Spinal cord (tissue), 10 donors: ENCODE results near the gene MKRN1. TPM values are rescaled to one million over a fixed set of nuclear protein-coding genes. Genes with fewer than 3 reads are reported as not detected.

ENCODE experiments used
- DNase-seq, 6 donors: peaks; one replicate each; pipeline versions ENCODE4 v3.0.0 to v3.0.0-alpha.2; 2013 to 2015; ENCODE audit warnings: low spot score in 6 of 6, low read depth in 4 of 6
- H3K27ac ChIP-seq: one replicate; pipeline ENCODE4 v1.5.1; 2013; ENCODE audit warnings: low read depth, low read length, control low read depth
- H3K27me3 ChIP-seq: one replicate; pipeline ENCODE4 v1.6.1; 2013; ENCODE audit warnings: low read length; ENCODE audit not compliant: control insufficient read depth, insufficient read depth
- H3K36me3 ChIP-seq: one replicate; pipeline ENCODE4 v1.6.1; 2013; ENCODE audit warnings: low read length; ENCODE audit not compliant: control insufficient read depth, insufficient read depth
- H3K4me1 ChIP-seq: one replicate; pipeline ENCODE4 v1.6.1; 2013; ENCODE audit warnings: low read length; ENCODE audit not compliant: control insufficient read depth, insufficient read depth
- H3K4me3 ChIP-seq: one replicate; pipeline ENCODE4 v1.5.1; 2013; ENCODE audit warnings: low read depth, low read length, control low read depth
- H3K9me3 ChIP-seq: one replicate; pipeline ENCODE4 v1.6.1; 2013; ENCODE audit warnings: low read length; ENCODE audit not compliant: control insufficient read depth, insufficient read depth
- WGBS: methylation state at CpG from one replicate; pipeline ENCODE4 v1.1.5; 2013; ENCODE audit warnings: missing lambda C conversion rate; ENCODE audit not compliant: insufficient coverage; 5-methylcytosine and 5-hydroxymethylcytosine counted together
- polyA plus RNA-seq, 2 donors: library from polyadenylated mRNA; unstranded; fragments of 120-200 nt; gene quantifications; one replicate each; pipeline ENCODE4 v1.2.1, GENCODE V29; 2013; ENCODE audit not compliant: insufficient read length in 2 of 2
- total RNA-seq, 2 donors: library from RNA; depleted of rRNA in 1 of 2; stranded (reverse); fragments of 120-200 nt in 1 of 2; fragments of >200 nt in 1 of 2; gene quantifications; one replicate each; pipeline versions ENCODE4 v1.2.3 to v1.2.4, GENCODE V29; 2013 to 2014
- donor health status: healthy.

MKRN1 gene
- total and polyA plus RNA-seq, 4 donors: 84.2 to 151 (median 122) TPM

DNA sequence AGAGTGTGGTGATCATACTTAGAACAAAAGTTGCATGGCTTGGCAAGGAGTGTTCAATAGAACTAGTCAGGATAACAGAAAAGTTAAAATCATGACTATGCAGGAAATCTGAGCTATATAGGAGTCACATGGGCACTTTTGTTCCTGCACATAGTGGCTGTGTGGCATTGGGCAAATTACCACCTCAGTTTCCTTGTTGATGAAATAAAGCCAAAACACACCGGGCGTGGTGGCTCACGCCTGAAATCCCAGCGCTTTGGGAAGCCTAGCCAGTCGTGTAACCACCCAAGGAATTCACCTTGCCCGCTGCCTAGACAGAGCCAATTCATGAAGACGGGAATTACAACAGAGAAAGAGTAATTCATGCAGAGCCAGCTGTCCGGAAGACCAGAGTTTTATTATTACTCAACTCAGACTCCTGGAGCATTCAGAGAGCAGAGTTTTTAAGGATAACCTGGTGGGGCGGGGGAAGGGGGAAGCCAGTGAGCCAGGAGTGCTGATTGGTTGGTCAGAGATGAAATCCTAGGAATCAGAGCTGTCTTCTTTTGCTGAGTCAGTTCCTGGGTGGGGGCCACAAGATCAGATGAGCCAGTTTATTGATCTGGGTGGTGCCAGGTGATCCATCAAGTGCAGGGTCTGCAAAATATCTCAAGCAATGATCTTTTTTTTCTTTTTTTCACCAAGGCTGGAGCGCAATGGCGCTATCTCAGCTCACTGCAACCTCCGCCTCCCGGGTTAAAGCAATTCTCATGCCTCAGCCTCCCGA is 6.4 kb upstream of the MKRN1 start:
- 75% methylated on average over 12 of the region's 14 CpGs for WGBS
- H3K27me3 ChIP-seq: no peaks in the 10 kb centered on the region
- H3K9me3 ChIP-seq: no peaks in the 10 kb centered on the region
- H3K4me1 ChIP-seq: no peaks in the 10 kb centered on the region
- no peaks in the 10 kb centered on the region for H3K36me3 ChIP-seq
- no peak overlapping the region for H3K27ac ChIP-seq
- no peak for DNase-seq
- H3K4me3 ChIP-seq: no peak overlapping the region

DNA sequence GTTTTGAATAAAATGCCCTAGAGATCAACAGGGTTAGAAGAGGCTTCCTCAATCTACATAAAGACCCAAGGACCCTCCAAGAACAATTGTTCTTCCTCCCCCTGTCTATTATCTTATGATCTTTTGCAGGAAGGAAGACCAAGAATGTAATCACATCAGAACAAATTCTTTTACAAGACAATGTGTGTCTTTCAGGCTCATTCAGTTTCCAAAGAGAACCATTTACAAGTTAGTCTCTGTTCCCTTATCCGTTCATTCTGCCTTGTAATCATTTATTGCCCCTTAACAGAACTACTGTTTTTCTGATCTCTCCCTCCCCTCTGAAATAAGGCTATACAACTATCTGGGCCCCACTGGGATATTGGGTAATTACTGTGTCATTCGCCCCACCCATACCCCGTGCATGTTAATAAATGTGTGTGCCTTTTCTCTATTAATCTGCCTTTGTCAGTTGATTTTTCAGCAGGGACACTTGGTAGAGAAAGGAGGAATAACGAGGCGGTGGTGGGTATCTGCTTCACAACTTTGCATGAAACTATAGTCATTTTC is 5.7 kb upstream of the MKRN1 start:
- DNase-seq: no peak
- no peaks in the 10 kb centered on the region for H3K27me3 ChIP-seq
- H3K27ac ChIP-seq: no peak overlapping the region
- 56% methylated on average over 3 of the region's 5 CpGs for WGBS
- H3K9me3 ChIP-seq: no peaks in the 10 kb centered on the region
- H3K36me3 ChIP-seq: no peaks in the 10 kb centered on the region
- no peaks in the 10 kb centered on the region for H3K4me1 ChIP-seq
- no peak overlapping the region for H3K4me3 ChIP-seq

DNA sequence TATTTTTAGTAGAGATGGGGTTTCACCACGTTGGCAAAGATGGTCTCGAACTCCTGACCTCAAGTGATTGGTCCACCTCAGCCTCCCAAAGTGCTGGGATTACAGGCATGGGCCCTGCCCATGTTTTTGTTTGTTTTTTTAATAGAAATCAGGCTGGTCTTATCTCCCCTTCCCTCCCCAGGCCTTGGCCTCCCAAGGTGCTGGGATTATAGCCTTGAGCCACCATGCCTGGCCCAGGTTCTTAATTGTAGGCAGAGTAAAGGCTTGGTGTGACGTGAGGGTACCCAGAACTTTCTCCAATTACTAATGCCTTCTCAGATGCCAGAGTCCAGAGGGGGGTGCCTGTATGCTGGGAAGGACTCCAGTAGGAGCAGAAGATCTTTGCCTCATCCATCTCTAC is 5.2 kb upstream of the MKRN1 start:
- Histone ChIP-seq H3K36me3 (no peaks in the 10 kb centered on the region), H3K9me3 (no peaks in the 10 kb centered on the region), H3K27me3 (no peaks in the 10 kb centered on the region), H3K27ac (no peak overlapping the region), H3K4me1 (peaks cover 1% of the 10 kb centered on the region), H3K4me3 (no peak overlapping the region)
- no peak for DNase-seq
- WGBS: 100% methylated on average over 2 of the region's 3 CpGs

GRCh38 chr7:140479739-140480084 is 407 bp upstream of the MKRN1 start:
- Histone ChIP-seq H3K36me3 (no peaks in the 10 kb centered on the region), H3K27ac (peak overlapping the region; percentile 67), H3K27me3 (no peaks in the 10 kb centered on the region), H3K4me3 (peak overlapping the region; percentile 78), H3K4me1 (peaks cover 11% of the 10 kb centered on the region), H3K9me3 (no peaks in the 10 kb centered on the region)
- DNase-seq: no peak
- no CpG with 5 or more reads among the region's 2 CpGs for WGBS

DNA sequence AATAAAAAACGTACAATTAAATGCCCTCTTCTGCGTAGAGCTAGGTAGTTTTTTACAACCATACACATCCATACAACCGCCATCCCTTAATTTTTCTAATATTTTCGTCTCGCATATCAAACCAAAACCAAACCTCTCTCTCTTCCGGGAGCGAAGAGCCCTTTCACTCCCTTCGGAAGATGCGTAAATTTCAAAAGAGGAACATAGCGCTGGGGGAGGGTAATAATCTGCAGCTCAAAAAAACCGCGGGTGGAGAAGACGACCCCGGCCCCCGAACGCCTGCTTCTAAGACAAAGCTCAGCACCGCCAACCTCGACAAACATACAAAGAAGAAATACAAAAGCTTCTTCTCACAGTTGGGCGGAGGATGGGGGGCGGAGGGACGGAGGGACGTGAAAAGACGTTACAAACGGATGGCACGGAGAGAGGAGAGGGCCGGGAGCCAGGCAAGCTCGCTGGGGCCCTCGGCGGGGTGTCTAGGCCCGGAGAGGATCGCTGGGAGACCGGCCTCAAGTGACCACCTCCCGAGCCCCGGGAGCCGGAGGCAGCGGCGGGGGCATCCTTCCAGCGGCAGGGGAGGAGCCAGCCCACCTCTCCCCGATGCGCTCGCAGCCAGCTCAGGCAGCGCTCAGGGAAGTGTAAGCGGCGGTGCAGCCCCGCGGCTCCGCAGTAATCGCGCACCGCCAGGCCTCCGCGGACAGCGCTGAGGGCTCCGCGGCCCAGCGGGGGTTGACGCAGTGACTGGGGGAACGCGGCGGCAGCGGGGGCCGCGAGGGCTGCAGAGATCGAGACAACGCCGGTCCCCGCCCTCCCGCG is 851 bp downstream of the MKRN1 start:
- Histone ChIP-seq H3K4me1 (peaks cover 11% of the 10 kb centered on the region), H3K27me3 (no peaks in the 10 kb centered on the region), H3K4me3 (peak overlapping the region; percentile 78), H3K36me3 (no peaks in the 10 kb centered on the region), H3K9me3 (no peaks in the 10 kb centered on the region), H3K27ac (peak overlapping the region; percentile 69)
- 0% methylated on average over 51 of the region's 69 CpGs for WGBS
- peak in 5 of 6 donors; percentile 13 to 72 (median 31) for DNase-seq

DNA sequence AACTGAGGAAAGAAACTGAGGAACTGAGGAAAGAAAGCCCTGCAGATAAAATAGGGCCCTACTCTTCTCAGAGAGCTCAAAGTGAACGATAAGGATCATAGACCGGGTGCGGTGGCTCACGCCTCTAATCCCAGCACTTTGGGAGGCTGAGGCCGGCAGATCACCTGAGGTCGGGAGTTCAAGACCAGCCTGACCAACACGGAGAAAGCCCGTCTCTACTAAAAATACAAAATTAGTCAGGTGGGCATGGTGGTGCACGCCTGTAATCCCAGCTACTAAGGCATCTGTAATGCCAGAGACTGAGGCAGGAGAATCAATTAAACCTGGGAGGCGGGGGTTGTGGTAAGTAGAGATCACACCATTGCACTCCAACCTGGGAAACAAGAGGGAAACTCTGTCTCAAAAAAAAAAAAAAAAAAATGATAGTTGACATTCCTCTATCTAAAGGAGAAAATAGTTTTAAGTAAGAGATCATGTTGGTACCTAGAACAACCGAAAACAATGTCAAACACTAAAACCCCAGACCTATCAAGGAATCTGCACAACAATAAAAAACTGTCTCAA is 2.5 kb downstream of the MKRN1 start:
- H3K4me1 ChIP-seq: peaks cover 11% of the 10 kb centered on the region
- H3K9me3 ChIP-seq: no peaks in the 10 kb centered on the region
- H3K27ac ChIP-seq: no peak overlapping the region
- H3K36me3 ChIP-seq: no peaks in the 10 kb centered on the region
- no peaks in the 10 kb centered on the region for H3K27me3 ChIP-seq
- DNase-seq: no peak
- 95% methylated on average over 6 of the region's 11 CpGs for WGBS
- no peak overlapping the region for H3K4me3 ChIP-seq

GRCh38 chr7:140475747-140476333 is 3.5 kb downstream of the MKRN1 start:
- Histone ChIP-seq H3K27ac (no peak overlapping the region), H3K4me1 (peaks cover 11% of the 10 kb centered on the region), H3K9me3 (no peaks in the 10 kb centered on the region), H3K36me3 (peaks cover 7% of the 10 kb centered on the region), H3K4me3 (no peak overlapping the region), H3K27me3 (no peaks in the 10 kb centered on the region)
- DNase-seq: peak in 5 of 6 donors; percentile 7 to 88 (median 31)
- WGBS: no CpG with 5 or more reads among the region's 2 CpGs

DNA sequence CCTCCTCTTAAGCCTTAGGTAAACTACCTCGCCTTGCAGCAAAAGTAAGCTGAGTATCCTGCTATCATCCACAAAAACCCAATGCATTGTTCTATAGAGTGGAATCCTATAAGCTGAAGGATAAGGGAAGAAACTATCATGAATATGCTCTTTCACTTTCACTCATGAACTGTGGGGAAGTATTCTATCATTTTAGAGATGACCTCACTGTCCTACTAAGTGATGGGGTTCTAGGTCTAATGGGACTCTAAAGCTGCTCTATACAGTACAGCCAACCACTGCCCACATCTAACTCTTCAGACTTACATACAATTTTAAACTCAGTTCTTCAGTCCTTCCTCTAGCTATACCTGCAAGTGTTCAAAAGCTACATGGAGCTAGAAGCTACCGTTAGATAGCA is 16.2 kb downstream of the MKRN1 start:
- H3K9me3 ChIP-seq: no peaks in the 10 kb centered on the region
- no peak overlapping the region for H3K4me3 ChIP-seq
- DNase-seq: no peak
- peaks cover 48% of the 10 kb centered on the region for H3K36me3 ChIP-seq
- H3K27ac ChIP-seq: no peak overlapping the region
- H3K27me3 ChIP-seq: no peaks in the 10 kb centered on the region
- WGBS: 100% methylated on average over 1 of the region's 2 CpGs
- no peaks in the 10 kb centered on the region for H3K4me1 ChIP-seq

DNA sequence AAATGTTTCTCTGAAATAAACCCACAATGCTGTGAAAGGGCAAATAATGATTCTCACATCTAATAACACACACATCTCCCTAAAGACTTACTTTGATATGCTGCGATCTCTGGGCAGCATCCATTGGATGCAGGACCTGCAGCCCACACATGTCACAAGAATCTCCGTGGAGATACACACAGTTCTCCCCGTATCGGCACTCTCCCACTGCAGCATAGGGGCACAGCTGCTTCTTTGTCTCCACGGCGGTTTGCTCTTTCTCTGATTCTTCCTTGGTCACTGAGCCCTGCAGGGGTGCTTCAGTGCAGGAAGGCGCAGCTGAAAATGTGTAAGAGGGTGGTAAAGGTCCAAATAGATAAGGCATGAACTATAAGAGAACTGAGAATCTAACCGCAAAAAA is 20.4 kb downstream of the MKRN1 start:
- peaks cover 34% of the 10 kb centered on the region for H3K36me3 ChIP-seq
- peak in 1 of 6 donors; percentile 34 for DNase-seq

More for the DNA sequence above, 20.4 kb downstream of the MKRN1 start:
- 21% methylated on average over 2 of the region's 8 CpGs for WGBS
- Histone ChIP-seq H3K4me3 (no peak overlapping the region), H3K27me3 (no peaks in the 10 kb centered on the region), H3K9me3 (no peaks in the 10 kb centered on the region), H3K4me1 (no peaks in the 10 kb centered on the region), H3K27ac (no peak overlapping the region)
